ENCODE results near the gene MARK2. TPM values are rescaled to one million over a fixed set of nuclear protein-coding genes. Genes with fewer than 3 reads are reported as not detected.

MARK2 gene
- total and polyA plus RNA-seq, 2 of the 8 experiments (the other 6 are each of a cell fraction or from before 2014, with no cell fraction given), result 19.3 to 58.5 TPM

- no peak overlapping the region for H2AFZ ChIP-seq (ENCODE audit: low read length)
- H3K9ac ChIP-seq (replicated peaks in 1 of 4; ENCODE audit: extremely low read depth in 1 of 4, low read depth in 3 of 4, low read length in 3 of 4), result no peak overlapping the region; a peak in 1 of 7 replicates
- DNase-seq (ENCODE audit: low read depth in 1 of 2, low spot score in 2 of 2) (no peak), FAIRE-seq (no peak)
- H2BK15ac ChIP-seq (ENCODE audit: low read length), result no peak overlapping the region
- H4K20me1 ChIP-seq (replicated peaks in 1 of 2; ENCODE audit: control insufficient read depth in 1 of 2, insufficient read depth in 2 of 2, low read length in 2 of 2), result peaks cover 14 to 19% of the 10 kb centered on the region in 2 experiments
- H3K23me2 ChIP-seq (ENCODE audit: low read depth, low read length), result peaks cover 30% of the 10 kb centered on the region
- H2BK20ac ChIP-seq (ENCODE audit: low read length), result no peak overlapping the region
- H3K56ac ChIP-seq (replicated peaks; ENCODE audit: insufficient read length, low read depth, low read length), result no peak overlapping the region
- H3K9me3 ChIP-seq (ENCODE audit: insufficient read depth in 2 of 2, low read depth in 1 of 2, low read length in 1 of 2), result no peaks in the 10 kb centered on the region
- H3K18ac ChIP-seq (ENCODE audit: extremely low read depth, low read length), result 0 out of 2 replicates have a peak overlapping the region, but pooled peaks have one; percentile 38
- H2BK5ac ChIP-seq (ENCODE audit: low read depth, low read length), result 0 out of 2 replicates have a peak overlapping the region, but pooled peaks have one; percentile 91
- no peak overlapping the region for H3K14ac ChIP-seq (ENCODE audit: insufficient read length)
- no peak overlapping the region for H3K27ac ChIP-seq (ENCODE audit: low read depth, low read length)
- H4K91ac ChIP-seq (replicated peaks; ENCODE audit: insufficient read length, low read length), result peak overlapping the region; percentile 46
- H3K27me3 ChIP-seq (replicated peaks in 1 of 4; ENCODE audit: control insufficient read depth in 3 of 4, extremely low read depth in 1 of 4, insufficient read depth in 3 of 4, low read length in 3 of 4), result no peaks in the 10 kb centered on the region
- H3K4me1 ChIP-seq (replicated peaks in 1 of 4; ENCODE audit: control insufficient read depth in 3 of 4, insufficient read depth in 4 of 4, low read length in 3 of 4), result peaks cover 4 to 39% (median 29%) of the 10 kb centered on the region in 4 experiments
- H2AK5ac ChIP-seq (ENCODE audit: low read depth, low read length), result no peak overlapping the region
- H3K4me3 ChIP-seq (ENCODE audit: extremely low read depth in 1 of 4, insufficient read depth in 2 of 4, low read depth in 3 of 4, low read length in 4 of 4), result peak overlapping the region; percentile 67 to 95 (median 89)
- H4K8ac ChIP-seq (ENCODE audit: extremely low read depth, insufficient read depth, low read length), result peak overlapping the region; percentile 72
- peak overlapping the region; percentile 89 to 99 for H3K4me2 ChIP-seq (ENCODE audit: insufficient read depth in 1 of 2, low read depth in 2 of 2, low read length in 2 of 2)
- no peak overlapping the region; the same call in 1 of the 2 replicates for H2BK12ac ChIP-seq (ENCODE audit: low read depth, low read length)
- peaks cover 10 to 38% (median 19%) of the 10 kb centered on the region in 4 experiments; a peak in 7 of 8 replicates for H3K36me3 ChIP-seq (ENCODE audit: control insufficient read depth in 2 of 4, insufficient read depth in 4 of 4, low read length in 3 of 4)
- H2BK120ac ChIP-seq (replicated peaks; ENCODE audit: low read depth, low read length), result no peak overlapping the region
- H4K5ac ChIP-seq (ENCODE audit: insufficient read length, low read depth, low read length), result no peak overlapping the region
- H3K79me2 ChIP-seq (ENCODE audit: control insufficient read depth in 1 of 2, insufficient read depth in 2 of 2, low read length in 2 of 2), result peaks cover 3 to 29% of the 10 kb centered on the region in 2 experiments; a peak in 3 of 4 replicates
- ChIA-PET POLR2A (ENCODE audit: partially characterized antibody) (interaction anchor here (0.9 to 10.7 kb wide), 13 partner anchors 8 to 153 kb away, joined by 3 to 173 read pairs (median 4); partner anchors contain the start of genes MARK2, NAA40 and ZFTA), CTCF (ENCODE audit: partially characterized antibody) (interaction anchor here (0.9 to 4.5 kb wide), 22 partner anchors 8 to 353 kb away, joined by 3 to 39 read pairs (median 4); partner anchors contain the start of genes NAA40 and ZFTA)
- WGBS, 2 experiments (ENCODE audit: extremely low coverage in 1 of 2, insufficient coverage in 1 of 2, insufficient read length in 1 of 2, insufficient replicate concordance in 2 of 2, low coverage in 1 of 2, low lambda C conversion rate in 2 of 2, missing lambda C conversion rate in 1 of 2), result 54% methylated on average over 15 of the region's 20 CpGs; no CpG with 5 or more reads in 1 of the 2 experiments
- H3K23ac ChIP-seq (ENCODE audit: insufficient read length), result no peak overlapping the region
- H3K4ac ChIP-seq (replicated peaks; ENCODE audit: insufficient read length, low read depth, low read length), result no peak overlapping the region
- H3K79me1 ChIP-seq (ENCODE audit: low read depth, low read length), result peaks cover 9% of the 10 kb centered on the region
- no peak for TF ChIP-seq RXRA (IDR thresholded peaks at IDR 0.05; ENCODE audit: insufficient read depth, low read depth, low read length)
- no peak for TF ChIP-seq JUN (IDR thresholded peaks at IDR 0.05; ENCODE audit: low read depth, low read length)
- TF ChIP-seq POLR2AphosphoS5 (IDR thresholded peaks at IDR 0.05; ENCODE audit: low read depth, low read length), result 0 out of 2 replicates have a peak, but pooled peaks have one; percentile 22
- no peak for TF ChIP-seq RNF2 (IDR thresholded peaks at IDR 0.05; ENCODE audit: borderline replicate concordance, low read depth, low read length, missing control alignments, poor library complexity, severe bottlenecking)
- peak in 1 of 2 experiments; percentile 12; a peak in 1 of 4 replicates for TF ChIP-seq RAD21 (IDR thresholded peaks at IDR 0.05 in 1 of 2, conservative IDR thresholded peaks at IDR 0.05 in 1 of 2; ENCODE audit: low read depth in 2 of 2, low read length in 2 of 2)
- no peak for TF ChIP-seq CHD2 (IDR thresholded peaks at IDR 0.05; ENCODE audit: low read length)
- no peak for TF ChIP-seq CREB1 (IDR thresholded peaks at IDR 0.05)
- no peak for TF ChIP-seq EZH2 (IDR thresholded peaks at IDR 0.05; ENCODE audit: low read depth, low read length, severe bottlenecking)
- no peak for TF ChIP-seq FOSL1 (IDR thresholded peaks at IDR 0.05; ENCODE audit: insufficient read depth, low read depth, low read length)
These were observed 76.2 kb downstream of the MARK2 start for GRCh38 chr11:63914896-63915691.
